SU-DHL-6 (cell line): ENCODE data around the gene VAT1L.

Experiments
- H2AFZ ChIP-seq: fragments of 200-600 bp; sonication (generic); 2 replicates; pipeline ENCODE4 v1.6.1; 2014; ENCODE audit warnings: low read depth, mild to moderate bottlenecking, moderate library complexity, mixed read lengths, antibody characterized with exemption, low read length; ENCODE audit not compliant: severe bottlenecking
- H3F3A ChIP-seq: fragments of 200-600 bp; shearing (Covaris generic); 2 replicates; pipeline ENCODE4 v1.6.0; 2016; ENCODE audit warnings: antibody characterized with exemption, mild to moderate bottlenecking; ENCODE audit not compliant: insufficient read depth
- H3K27ac ChIP-seq: fragments of 200-600 bp; sonication (generic); 2 replicates; pipeline ENCODE4 v1.5.1; 2016; ENCODE audit warnings: low read depth, mild to moderate bottlenecking, low read length, moderate library complexity, mixed read lengths
- H3K27me3 ChIP-seq: fragments of 200-600 bp; sonication (generic), shearing (Covaris generic); 2 replicates; pipeline ENCODE4 v1.6.0; 2014; ENCODE audit warnings: mild to moderate bottlenecking, low read length
- H3K36me3 ChIP-seq: fragments of 200-600 bp; sonication (generic); 2 replicates; pipeline ENCODE4 v1.6.1; 2014; ENCODE audit warnings: mild to moderate bottlenecking, low read length, mixed read lengths
- H3K4me2 ChIP-seq: fragments of 300-600, 200-600 bp; shearing (Covaris generic), sonication (generic); 2 replicates; pipeline ENCODE4 v1.6.0; 2014; ENCODE audit warnings: low read length, low read depth, mild to moderate bottlenecking; ENCODE audit not compliant: poor library complexity, severe bottlenecking
- H3K4me3 ChIP-seq: fragments of 200-600 bp; sonication (generic); 2 replicates; pipeline ENCODE4 v1.5.1; 2014; ENCODE audit warnings: antibody characterized with exemption, low read length, mild to moderate bottlenecking, mixed read lengths; ENCODE audit not compliant: insufficient read depth, poor library complexity, severe bottlenecking
- H3K79me2 ChIP-seq: fragments of 200-600 bp; sonication (generic); 2 replicates; pipeline ENCODE4 v1.6.1; 2014; ENCODE audit warnings: mild to moderate bottlenecking, low read length, moderate library complexity; ENCODE audit not compliant: insufficient read depth
- H3K9ac ChIP-seq: fragments of 200-600 bp; sonication (generic); 2 replicates; pipeline ENCODE4 v1.7.0; 2014; ENCODE audit warnings: mild to moderate bottlenecking, low read length
- H3K9me2 ChIP-seq: fragments of 200-600 bp; sonication (generic); replicated peaks from 2 replicates; pipeline ENCODE4 v1.6.1; 2014; ENCODE audit warnings: low read length; ENCODE audit not compliant: insufficient read depth
- H3K9me3 ChIP-seq: fragments of 200-600 bp; sonication (generic); 2 replicates; pipeline ENCODE4 v1.6.1; 2014; ENCODE audit warnings: low read length, mixed read lengths; ENCODE audit not compliant: insufficient read depth
- H4K20me1 ChIP-seq: fragments of 200-600 bp; sonication (generic); 2 replicates; pipeline ENCODE4 v1.6.1; 2014; ENCODE audit warnings: low read depth, mild to moderate bottlenecking, antibody characterized with exemption, low read length, moderate library complexity, mixed read lengths
- CTCF ChIP-seq: fragments of 200-600 bp; sonication (generic); IDR thresholded peaks from one replicate; pipeline ENCODE4 v1.5.1; 2017; ENCODE audit warnings: antibody characterized with exemption, mild to moderate bottlenecking, low read length, moderate library complexity; ENCODE audit not compliant: insufficient read depth, poor library complexity, severe bottlenecking
- EZH2phosphoT487 ChIP-seq: fragments of 200-600 bp; sonication (generic), shearing (Covaris generic); conservative IDR thresholded peaks from 2 replicates; pipeline ENCODE4 v1.6.1; 2018; ENCODE audit warnings: mild to moderate bottlenecking, antibody characterized with exemption, low read length, moderate library complexity, mixed read lengths

Gene VAT1L

GRCh38 chr16:77937473-77938149, 149.2 kb downstream of the VAT1L start:
- Histone ChIP-seq H3F3A (no peaks in the 10 kb centered on the region), H3K27ac (no peak overlapping the region)
- no peak for TF ChIP-seq EZH2phosphoT487
- TF ChIP-seq CTCF, result no peak

GRCh38 chr16:77938913-77939312, 150.5 kb downstream of the VAT1L start:
- TF ChIP-seq EZH2phosphoT487 (no peak), CTCF (no peak)
- Histone ChIP-seq H2AFZ (no peak overlapping the region), H3K9ac (no peak overlapping the region), H4K20me1 (no peaks in the 10 kb centered on the region), H3K79me2 (no peaks in the 10 kb centered on the region), H3K27me3 (no peaks in the 10 kb centered on the region), H3F3A (no peaks in the 10 kb centered on the region), H3K27ac (no peak overlapping the region), H3K36me3 (no peaks in the 10 kb centered on the region), H3K4me2 (no peak overlapping the region), H3K9me3 (no peaks in the 10 kb centered on the region), H3K9me2 (no peaks in the 10 kb centered on the region), H3K4me3 (no peak overlapping the region)

More at GRCh38 chr16:77937473-77938149, 149.2 kb downstream of the VAT1L start:
- Histone ChIP-seq H3K4me3 (no peak overlapping the region), H3K9me2 (no peaks in the 10 kb centered on the region), H2AFZ (no peak overlapping the region), H3K27me3 (no peaks in the 10 kb centered on the region), H3K4me2 (no peak overlapping the region), H4K20me1 (no peaks in the 10 kb centered on the region), H3K9me3 (no peaks in the 10 kb centered on the region), H3K79me2 (no peaks in the 10 kb centered on the region), H3K9ac (no peak overlapping the region), H3K36me3 (no peaks in the 10 kb centered on the region)

GRCh38 chr16:77939968-77940367, 151.6 kb downstream of the VAT1L start:
- H3K27ac ChIP-seq, result no peak overlapping the region
- no peak overlapping the region for H2AFZ ChIP-seq
- no peak overlapping the region for H3K4me3 ChIP-seq
- H3K4me2 ChIP-seq, result no peak overlapping the region
- H3K9me3 ChIP-seq, result no peaks in the 10 kb centered on the region
- no peak overlapping the region for H3K9ac ChIP-seq
- TF ChIP-seq CTCF (no peak), EZH2phosphoT487 (no peak)
- H3K79me2 ChIP-seq, result no peaks in the 10 kb centered on the region
- no peaks in the 10 kb centered on the region for H3K27me3 ChIP-seq
- H4K20me1 ChIP-seq, result no peaks in the 10 kb centered on the region
- H3F3A ChIP-seq, result no peaks in the 10 kb centered on the region
- no peaks in the 10 kb centered on the region for H3K9me2 ChIP-seq
- H3K36me3 ChIP-seq, result no peaks in the 10 kb centered on the region
